Heart left ventricle (tissue), 16 donors: Measurements from ENCODE around the gene GGT1. TPM values are rescaled to one million over a fixed set of nuclear protein-coding genes. Genes with fewer than 3 reads are reported as not detected.
"Not testable (repeated sequence)": the region's sequence is repeated elsewhere in the genome, so short reads cannot be mapped to it uniquely, and the experiment has no call there.

ENCODE experiments used
- ATAC-seq, 4 donors: fragments of 200-7000 bp; cut with Tn5 transposase; one replicate each; pipeline ENCODE4 v1.9.1; 2020 to 2022; ENCODE audit warnings: moderate library complexity in 4 of 4, mild to moderate bottlenecking in 3 of 4, moderate number of reproducible peaks in 1 of 4
- DNase-seq, 5 donors: peaks; one replicate each; pipeline ENCODE4 v3.0.0-alpha.2; 2020
- H3K27ac ChIP-seq, 12 donors: fragments of 200-600 bp; sonication (generic) in 4 of 12; one replicate each; pipeline versions ENCODE4 v1.5.0 to v1.8.0; 2016 to 2022; ENCODE audit warnings: mild to moderate bottlenecking in 2 of 12
- H3K27me3 ChIP-seq, 9 donors: fragments of 200-600 bp; sonication (generic) in 2 of 9; one replicate each; pipeline versions ENCODE4 v1.5.1 to v1.8.0; 2016 to 2022; ENCODE audit warnings: mild to moderate bottlenecking in 3 of 9
- H3K36me3 ChIP-seq, 9 donors: fragments of 200-600 bp; sonication (generic) in 2 of 9; one replicate each; pipeline versions ENCODE4 v1.5.0 to v1.8.0; 2018 to 2022; ENCODE audit warnings: mild to moderate bottlenecking in 2 of 9
- H3K4me1 ChIP-seq, 12 donors: fragments of 200-600 bp; sonication (generic) in 4 of 12; one replicate each; pipeline versions ENCODE4 v1.5.0 to v1.8.0; 2016 to 2022; ENCODE audit warnings: mild to moderate bottlenecking in 3 of 12
- H3K4me3 ChIP-seq, 12 donors: fragments of 200-600 bp; sonication (generic) in 4 of 12; one replicate each; pipeline versions ENCODE4 v1.5.0 to v1.8.0; 2017 to 2022; ENCODE audit warnings: mild to moderate bottlenecking in 9 of 12, moderate library complexity in 4 of 12
- H3K9me3 ChIP-seq, 12 donors: fragments of 200-600 bp; sonication (generic) in 4 of 12; one replicate each; pipeline versions ENCODE4 v1.5.0 to v1.8.0; 2016 to 2022; ENCODE audit warnings: mild to moderate bottlenecking in 1 of 12
- WGBS, 4 donors: extraction: QIAGEN DNeasy Blood & Tissue Kit in 2 of 4; methylation state at CpG; one replicate each; pipeline versions ENCODE4 v1.1.5 to v1.1.7; 2013 to 2018; 5-methylcytosine and 5-hydroxymethylcytosine counted together
- intact Hi-C, 10 donors: fragments of 100-400 bp; cut with DNase I; formaldehyde crosslinking; loops; one replicate each; pipeline versions ENCODE4 v1.11.1 to v1.14.2; 2022
- polyA plus RNA-seq, 2 donors: library from polyadenylated mRNA; stranded (reverse); fragments of 200-250 nt; gene quantifications; one replicate each; pipeline ENCODE4 v1.2.3, GENCODE V29; 2013
- total RNA-seq, 9 donors: library from RNA; depleted of rRNA in 2 of 9; stranded (reverse); fragments of >200 nt in 2 of 9; fragmentation: NEBNext Ultra II Directional in 3 of 9; extraction: Animal tissue kit (Norgen Biotek cat#: 25700) in 3 of 9; gene quantifications; one replicate each; pipeline versions ENCODE4 v1.1.0 to v1.2.4, GENCODE V29; 2016 to 2023
- TF ChIP-seq, protein P1 (sequence below), 12 donors: fragments of 200-600 bp; sonication (generic) in 4 of 12; IDR thresholded peaks; one replicate each; pipeline versions ENCODE4 v1.5.0 to v1.8.0; 2018 to 2022; ENCODE audit warnings: antibody characterized with exemption in 12 of 12, mild to moderate bottlenecking in 5 of 12
- donor health status: ischemic (EF 13 %, LVEDD 7.1; RV severe dilation, severe dysfunction).
- donor health status: healthy with polysubstance abuse.
- donor health status: DM: no; HTN: yes; CAD: no.
- donor health status: DM: no; HTN: no; CAD: no.
- donor health status: ischemic (EF 25% LVEDD 6.9; RV normal size, moderate dysfunction).
- donor health status: ischemic (EF 25% LVEDD 5.7; RV mildly dilated, moderate dysfunction).
- donor health status: healthy.
- donor health status: DM: yes; HTN: yes; CAD: no.
- donor health status: ischemic (EF 35%, LVEDD 5.7; RV mildly dilated, moderate dysfunction).
- donor health status: nonischemic (EF 11% LVEDD 7.7; RV severe dilation, severe dysfunction).
- donor health status: DM: yes; HTN: yes; CAD: no.
- donor health status: PGD.
- donor health status: ischemic (EF 29% LVEDD 5.4; RV normal size, mild dysfunction).
- donor health status: nonischemic (EF 23%, LVEDD 6.1; RV moderate dilation, normal function).

The GGT1 gene
- total and polyA plus RNA-seq, 11 donors, result 0.83 to 8.2 (median 1.5) TPM; not detected in 1

DNA sequence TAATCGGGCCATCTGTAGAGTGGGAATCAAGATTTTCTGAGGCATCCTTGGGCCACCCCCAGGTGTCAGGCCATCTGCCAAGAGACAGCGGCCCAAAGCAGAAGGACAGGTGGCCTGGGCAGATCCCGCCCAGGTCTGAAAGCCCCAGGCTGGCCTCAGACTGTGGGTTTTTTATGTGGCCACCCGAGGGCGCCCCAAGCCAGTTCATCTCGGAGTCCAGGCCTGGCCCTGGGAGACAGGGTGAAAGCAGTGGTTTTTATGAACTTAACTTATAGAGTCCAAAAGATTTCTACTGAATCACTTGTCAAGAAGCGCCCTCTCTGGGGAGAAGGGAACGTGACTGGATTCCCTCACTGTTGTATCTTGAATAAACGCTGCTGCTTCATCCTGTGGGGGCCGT is 47.9 kb downstream of the GGT1 start:
- TF ChIP-seq, protein P1, sequence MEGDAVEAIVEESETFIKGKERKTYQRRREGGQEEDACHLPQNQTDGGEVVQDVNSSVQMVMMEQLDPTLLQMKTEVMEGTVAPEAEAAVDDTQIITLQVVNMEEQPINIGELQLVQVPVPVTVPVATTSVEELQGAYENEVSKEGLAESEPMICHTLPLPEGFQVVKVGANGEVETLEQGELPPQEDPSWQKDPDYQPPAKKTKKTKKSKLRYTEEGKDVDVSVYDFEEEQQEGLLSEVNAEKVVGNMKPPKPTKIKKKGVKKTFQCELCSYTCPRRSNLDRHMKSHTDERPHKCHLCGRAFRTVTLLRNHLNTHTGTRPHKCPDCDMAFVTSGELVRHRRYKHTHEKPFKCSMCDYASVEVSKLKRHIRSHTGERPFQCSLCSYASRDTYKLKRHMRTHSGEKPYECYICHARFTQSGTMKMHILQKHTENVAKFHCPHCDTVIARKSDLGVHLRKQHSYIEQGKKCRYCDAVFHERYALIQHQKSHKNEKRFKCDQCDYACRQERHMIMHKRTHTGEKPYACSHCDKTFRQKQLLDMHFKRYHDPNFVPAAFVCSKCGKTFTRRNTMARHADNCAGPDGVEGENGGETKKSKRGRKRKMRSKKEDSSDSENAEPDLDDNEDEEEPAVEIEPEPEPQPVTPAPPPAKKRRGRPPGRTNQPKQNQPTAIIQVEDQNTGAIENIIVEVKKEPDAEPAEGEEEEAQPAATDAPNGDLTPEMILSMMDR (IDR thresholded peaks at IDR 0.05), result peak in 10 of 12 donors; percentile 12 to 46 (median 32)

DNA sequence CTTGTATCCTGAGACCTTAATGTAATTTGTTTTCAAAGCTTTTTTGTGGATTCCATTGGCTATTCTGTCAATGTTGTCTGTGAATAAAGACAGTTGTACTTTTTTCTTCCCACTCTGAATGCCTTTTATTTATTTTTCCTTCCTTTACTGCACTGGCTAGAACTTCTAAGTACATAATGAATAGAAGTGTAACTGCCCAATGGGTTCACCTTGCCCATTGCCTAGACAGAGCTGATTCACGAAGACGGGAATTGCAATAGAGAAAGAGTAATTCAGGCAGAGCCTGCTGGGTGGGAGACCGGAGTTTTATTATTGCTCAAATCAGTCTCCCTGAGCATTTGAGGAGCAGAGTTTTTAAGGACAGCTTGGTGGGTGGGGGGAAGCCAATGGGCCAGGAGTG is 62.4 kb downstream of the GGT1 start:
- not testable (repeated sequence) for ATAC-seq, H3K4me1 ChIP-seq, H3K27me3 ChIP-seq, H3K9me3 ChIP-seq, H3K4me3 ChIP-seq, H3K27ac ChIP-seq, DNase-seq, H3K36me3 ChIP-seq
- intact Hi-C loops, result loop anchor here in 5 of 10 donors (10.0 kb wide), 2 partner anchors 79 to 89 kb away; no protein-coding TSS in a partner anchor
- WGBS, 4 donors, result 86 to 91% (median 89%) methylated on average over 3 of the region's 3 CpGs

More for the DNA sequence above, 47.9 kb downstream of the GGT1 start:
- H3K36me3 ChIP-seq, H3K4me1 ChIP-seq, H3K9me3 ChIP-seq, H3K27me3 ChIP-seq, H3K4me3 ChIP-seq, ATAC-seq, H3K27ac ChIP-seq, intact Hi-C loops: not testable (repeated sequence)
- DNase-seq, result peak; percentile 44 to 84 (median 63)
- WGBS, 4 donors, result no CpG with 5 or more reads among the region's 10 CpGs

DNA sequence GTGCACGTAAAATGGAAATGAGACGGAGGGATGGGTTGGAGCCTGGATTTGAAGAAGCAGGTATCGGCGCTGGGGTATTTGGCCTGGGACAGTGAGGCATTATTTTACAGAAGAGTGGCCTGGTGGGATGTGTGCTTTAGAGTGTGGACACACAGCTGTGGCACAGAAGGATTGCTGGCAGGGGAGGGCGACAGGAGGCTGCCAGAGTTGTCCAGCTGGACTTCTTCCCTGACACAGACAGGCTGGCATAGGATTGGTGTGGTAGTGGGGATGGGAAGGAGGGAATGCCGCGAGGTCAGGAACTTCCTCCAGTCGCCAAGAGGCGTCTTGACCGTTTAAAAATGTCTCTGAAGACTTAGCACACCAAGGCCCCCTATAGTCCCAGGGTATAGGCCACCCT is 64.9 kb downstream of the GGT1 start:
- not testable (repeated sequence) for H3K27ac ChIP-seq, H3K27me3 ChIP-seq, H3K4me3 ChIP-seq, DNase-seq, H3K9me3 ChIP-seq, H3K36me3 ChIP-seq, H3K4me1 ChIP-seq
- ATAC-seq, result peak in 2 of 4 donors; percentile 53 to 64
- intact Hi-C loops, result loop anchor here in 5 of 10 donors (10.0 kb wide), 2 partner anchors 77 to 87 kb away; no protein-coding TSS in a partner anchor
- WGBS, 4 donors, result 84 to 96% (median 93%) methylated on average over 4 to 10 of the region's 10 CpGs

DNA sequence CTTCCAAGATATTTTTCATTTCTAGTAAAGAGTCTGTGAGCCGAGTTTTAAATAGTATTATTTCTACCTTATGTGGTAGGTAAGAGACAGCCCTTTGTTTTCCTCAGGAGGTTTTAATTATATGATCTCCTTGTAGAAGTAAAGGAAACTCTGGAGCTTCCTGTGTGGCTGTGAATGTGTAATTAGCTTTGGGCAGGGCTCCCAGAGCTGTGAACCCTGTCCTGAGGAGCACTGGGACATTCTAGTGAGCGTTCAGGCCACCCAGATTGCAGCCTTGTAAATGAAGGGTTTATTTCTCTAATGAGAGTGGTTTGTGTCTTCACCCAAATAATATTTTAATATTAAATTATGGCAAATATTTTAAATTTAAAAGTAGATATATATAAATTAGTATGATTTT is 69.5 kb downstream of the GGT1 start:
- H3K36me3 ChIP-seq, H3K4me1 ChIP-seq, H3K27me3 ChIP-seq, H3K27ac ChIP-seq, H3K9me3 ChIP-seq, H3K4me3 ChIP-seq, DNase-seq, intact Hi-C loops: not testable (repeated sequence)
- WGBS, 4 donors, result 50 to 86% (median 66%) methylated on average over 1 to 2 of the region's 2 CpGs
- ATAC-seq, result peak in 2 of 4 donors; percentile 55 to 59

Other genes with a start within 250 kb of the GGT1 start
- gene ADORA2A, start 175.6 kb upstream of the GGT1 start, total RNA-seq, result 10 to 100 TPM in 1 of 9 donors, 1 to 10 TPM in 8; 1.5 to 12.1 (median 4.5) TPM
- gene ADORA2A, start 175.6 kb upstream of the GGT1 start, polyA plus RNA-seq, result 1 to 10 TPM; 3.9 to 5.5 TPM
- gene UPB1, start 107.9 kb upstream of the GGT1 start, total RNA-seq, result 1 to 10 TPM in 3 of 9 donors, under 1 TPM in 6; 0.35 to 1.9 (median 0.80) TPM
- 1 to 10 TPM in 1 of 2 donors, under 1 TPM in 1; 0.24 to 1.8 TPM for gene UPB1, start 107.9 kb upstream of the GGT1 start, polyA plus RNA-seq
- 100 to 1,000 TPM; 147 to 487 (median 186) TPM for gene GUCD1, start 48.1 kb upstream of the GGT1 start, total RNA-seq
- gene GUCD1, start 48.1 kb upstream of the GGT1 start, polyA plus RNA-seq, result 100 to 1,000 TPM; 159 to 272 TPM
- 100 to 1,000 TPM in 2 of 9 donors, 10 to 100 TPM in 7; 64.8 to 227 (median 74.0) TPM for gene SNRPD3, start 47.2 kb upstream of the GGT1 start, total RNA-seq
- gene SNRPD3, start 47.2 kb upstream of the GGT1 start, polyA plus RNA-seq, result 100 to 1,000 TPM in 1 of 2 donors, 10 to 100 TPM in 1; 91.1 to 146 TPM
- 1 to 10 TPM; 3.7 to 6.5 (median 4.5) TPM for gene LRRC75B, start 10.1 kb upstream of the GGT1 start, total RNA-seq
- 1 to 10 TPM; 2.6 to 8.0 TPM for gene LRRC75B, start 10.1 kb upstream of the GGT1 start, polyA plus RNA-seq
- gene PIWIL3, start 171.5 kb downstream of the GGT1 start, total RNA-seq, result not detected
- not detected for gene PIWIL3, start 171.5 kb downstream of the GGT1 start, polyA plus RNA-seq
- 10 to 100 TPM in 3 of 9 donors, 1 to 10 TPM in 6; 4.1 to 11.0 (median 6.8) TPM for gene SGSM1, start 203.0 kb downstream of the GGT1 start, total RNA-seq
- gene SGSM1, start 203.0 kb downstream of the GGT1 start, polyA plus RNA-seq, result 1 to 10 TPM; 2.1 to 2.7 TPM